GM23338 (cell line): ENCODE results near the gene PDCD11. TPM values are rescaled to one million over a fixed set of nuclear protein-coding genes. Genes with fewer than 3 reads are reported as not detected.

Experiments used
- ATAC-seq: fragments of 200-7000 bp; cut with Tn5 transposase; 3 replicates; pipeline ENCODE4 v1.9.1; 2020
- DNase-seq: peaks from one replicate; pipeline ENCODE4 v3.0.0-alpha.2; 2015; ENCODE audit warnings: low spot score
- H2AFZ ChIP-seq: fragments of 200-600 bp; sonication (generic); 2 replicates; pipeline ENCODE4 v1.8.0; 2016; ENCODE audit warnings: antibody characterized with exemption, mild to moderate bottlenecking, moderate library complexity
- H3F3A ChIP-seq: fragments of 200-600 bp; sonication (generic); replicated peaks from 2 replicates; pipeline ENCODE4 v1.8.0; 2017; ENCODE audit warnings: antibody characterized with exemption, mixed run types, low read depth
- H3K27ac ChIP-seq: fragments of 200-600 bp; sonication (generic); 2 replicates; pipeline ENCODE4 v1.6.1; 2016; ENCODE audit warnings: low read depth
- H3K27me3 ChIP-seq: fragments of 200-600 bp; sonication (generic); 2 replicates; pipeline ENCODE4 v1.8.0; 2016; ENCODE audit warnings: mild to moderate bottlenecking, mixed run types, moderate library complexity; ENCODE audit not compliant: insufficient read depth
- H3K36me3 ChIP-seq: fragments of 200-600 bp; sonication (generic); 2 replicates; pipeline ENCODE4 v1.8.0; 2016; ENCODE audit warnings: mild to moderate bottlenecking; ENCODE audit not compliant: insufficient read depth
- H3K4me1 ChIP-seq: fragments of 200-600 bp; sonication (generic); 2 replicates; pipeline ENCODE4 v1.8.0; 2016; ENCODE audit warnings: mild to moderate bottlenecking, moderate library complexity; ENCODE audit not compliant: insufficient read depth
- H3K4me2 ChIP-seq: fragments of 200-600 bp; sonication (generic); 2 replicates; pipeline ENCODE4 v1.7.1; 2017; ENCODE audit warnings: mixed run types
- H3K4me3 ChIP-seq: fragments of 200-600 bp; sonication (generic); 2 replicates; pipeline ENCODE4 v1.6.1; 2016; ENCODE audit warnings: mixed run types
- H3K79me2 ChIP-seq: fragments of 200-600 bp; sonication (generic); replicated peaks from 2 replicates; pipeline ENCODE4 v1.8.0; 2017; ENCODE audit warnings: mild to moderate bottlenecking; ENCODE audit not compliant: insufficient read depth
- H3K9me2 ChIP-seq: fragments of 200-600 bp; sonication (generic); 2 replicates; pipeline ENCODE4 v1.8.0; 2017; ENCODE audit not compliant: insufficient read depth
- H4K20me1 ChIP-seq: fragments of 200-600 bp; sonication (generic); replicated peaks from 2 replicates; pipeline ENCODE4 v1.8.0; 2017; ENCODE audit warnings: mild to moderate bottlenecking; ENCODE audit not compliant: insufficient read depth
- H3K27ac Mint-ChIP-seq: 2 replicates; pipeline ENCODE4 v1.8.0; 2020; ENCODE audit warnings: inconsistent platforms, mild to moderate bottlenecking, moderate library complexity, mixed read lengths
- H3K27me3 Mint-ChIP-seq: 3 replicates; pipeline ENCODE4 v1.8.0; 2022; ENCODE audit warnings: low read depth, mild to moderate bottlenecking, moderate library complexity, mixed read lengths, inconsistent platforms; ENCODE audit not compliant: insufficient read depth, poor library complexity
- H3K36me3 Mint-ChIP-seq: 3 replicates; pipeline ENCODE4 v1.8.0; 2021; ENCODE audit warnings: low read depth, mild to moderate bottlenecking, inconsistent platforms, moderate library complexity, mixed read lengths
- H3K4me1 Mint-ChIP-seq: 3 replicates; pipeline ENCODE4 v1.8.0; 2020; ENCODE audit warnings: mild to moderate bottlenecking, inconsistent platforms, mixed read lengths
- H3K4me3 Mint-ChIP-seq: 3 replicates; pipeline ENCODE4 v1.8.0; 2021; ENCODE audit warnings: moderate library complexity, mild to moderate bottlenecking, inconsistent platforms, mixed read lengths
- H3K9me3 Mint-ChIP-seq: 3 replicates; pipeline ENCODE4 v1.8.0; 2020; ENCODE audit warnings: moderate library complexity, mild to moderate bottlenecking, inconsistent platforms, mixed read lengths
- EZH2phosphoT487 ChIP-seq: fragments of 200-600 bp; sonication (generic); IDR thresholded peaks from one replicate; pipeline ENCODE4 v1.8.1; 2018; ENCODE audit warnings: antibody characterized with exemption; ENCODE audit not compliant: unreplicated experiment
- JUNB ChIP-seq: IDR thresholded peaks from one replicate; pipeline ENCODE4 v1.6.1; 2016; ENCODE audit warnings: antibody characterized with exemption; ENCODE audit not compliant: unreplicated experiment
- NANOG ChIP-seq: IDR thresholded peaks from 2 replicates; pipeline ENCODE4 v1.6.1; 2016; ENCODE audit warnings: antibody characterized with exemption, borderline replicate concordance
- POLR2AphosphoS5 ChIP-seq: IDR thresholded peaks from 2 replicates; pipeline ENCODE4 v1.6.1; 2016; ENCODE audit warnings: antibody characterized with exemption, low read depth
- ZNF331 ChIP-seq: fragments of 250-450 bp; sonication (Bioruptor Pico); IDR thresholded peaks from 2 replicates; pipeline ENCODE4 v1.5.0; 2020; ENCODE audit warnings: low read depth, mild to moderate bottlenecking, moderate library complexity
- polyA plus RNA-seq: library from polyadenylated mRNA; unstranded; fragments of >200 nt; fragmentation: Nextera tagmentation; extraction: Ambion mirVana; gene quantifications from 2 replicates; pipeline ENCODE4 v1.2.1, GENCODE V29; 2016
- total RNA-seq: library from RNA; depleted of rRNA; stranded (reverse); fragments of >200 nt; shearing (Covaris generic); gene quantifications from 2 replicates; pipeline ENCODE4 v1.2.3, GENCODE V29; 2014
- TF ChIP-seq, protein P1 (sequence below): fragments of 250-450 bp; sonication (Bioruptor Pico); IDR thresholded peaks from 2 replicates; pipeline ENCODE4 v1.5.0; 2020; ENCODE audit warnings: mild to moderate bottlenecking, moderate library complexity
- TF ChIP-seq, protein P2 (sequence below): IDR thresholded peaks from one replicate; pipeline ENCODE4 v1.6.1; 2018; ENCODE audit warnings: antibody characterized with exemption; ENCODE audit not compliant: unreplicated experiment
- TF ChIP-seq, protein P3 (sequence below): IDR thresholded peaks from 2 replicates; pipeline ENCODE4 v1.6.1; 2016; ENCODE audit warnings: antibody characterized with exemption
- TF ChIP-seq, protein P4 (sequence below), 2 experiments: fragments of 200-600 bp in 1 of 2; sonication (generic) in 1 of 2; conservative IDR thresholded peaks; 2 replicates each; pipeline versions ENCODE4 v1.5.1 to v1.6.1; 2016 to 2017; ENCODE audit warnings: antibody characterized with exemption in 2 of 2, low read depth in 2 of 2, mild to moderate bottlenecking in 2 of 2, moderate library complexity in 1 of 2

PDCD11 gene
- total and polyA plus RNA-seq, 2 experiments from 2014 or later: 82.1 to 87.8 TPM

DNA sequence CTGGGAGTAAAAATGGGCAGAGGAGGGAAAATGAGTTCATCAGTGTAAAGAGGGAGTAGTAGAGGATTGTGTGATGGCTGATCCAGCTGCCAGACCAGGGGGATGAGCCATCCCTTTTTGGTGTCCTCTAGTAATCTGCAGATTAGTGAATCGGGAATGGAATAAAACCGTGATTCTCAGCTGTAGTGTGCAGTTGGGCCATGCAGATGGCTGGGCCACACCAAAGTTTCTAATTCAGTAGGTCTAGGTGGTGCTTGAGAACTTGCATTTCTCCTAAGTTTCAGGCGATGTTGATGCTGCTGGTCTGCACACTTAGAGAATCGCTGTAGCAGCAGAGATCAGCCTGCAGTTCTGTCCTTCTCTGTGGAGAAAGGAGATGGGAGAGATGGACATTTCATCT lies 22.7 kb downstream of the PDCD11 start (continued):
- TF ChIP-seq, protein P1, sequence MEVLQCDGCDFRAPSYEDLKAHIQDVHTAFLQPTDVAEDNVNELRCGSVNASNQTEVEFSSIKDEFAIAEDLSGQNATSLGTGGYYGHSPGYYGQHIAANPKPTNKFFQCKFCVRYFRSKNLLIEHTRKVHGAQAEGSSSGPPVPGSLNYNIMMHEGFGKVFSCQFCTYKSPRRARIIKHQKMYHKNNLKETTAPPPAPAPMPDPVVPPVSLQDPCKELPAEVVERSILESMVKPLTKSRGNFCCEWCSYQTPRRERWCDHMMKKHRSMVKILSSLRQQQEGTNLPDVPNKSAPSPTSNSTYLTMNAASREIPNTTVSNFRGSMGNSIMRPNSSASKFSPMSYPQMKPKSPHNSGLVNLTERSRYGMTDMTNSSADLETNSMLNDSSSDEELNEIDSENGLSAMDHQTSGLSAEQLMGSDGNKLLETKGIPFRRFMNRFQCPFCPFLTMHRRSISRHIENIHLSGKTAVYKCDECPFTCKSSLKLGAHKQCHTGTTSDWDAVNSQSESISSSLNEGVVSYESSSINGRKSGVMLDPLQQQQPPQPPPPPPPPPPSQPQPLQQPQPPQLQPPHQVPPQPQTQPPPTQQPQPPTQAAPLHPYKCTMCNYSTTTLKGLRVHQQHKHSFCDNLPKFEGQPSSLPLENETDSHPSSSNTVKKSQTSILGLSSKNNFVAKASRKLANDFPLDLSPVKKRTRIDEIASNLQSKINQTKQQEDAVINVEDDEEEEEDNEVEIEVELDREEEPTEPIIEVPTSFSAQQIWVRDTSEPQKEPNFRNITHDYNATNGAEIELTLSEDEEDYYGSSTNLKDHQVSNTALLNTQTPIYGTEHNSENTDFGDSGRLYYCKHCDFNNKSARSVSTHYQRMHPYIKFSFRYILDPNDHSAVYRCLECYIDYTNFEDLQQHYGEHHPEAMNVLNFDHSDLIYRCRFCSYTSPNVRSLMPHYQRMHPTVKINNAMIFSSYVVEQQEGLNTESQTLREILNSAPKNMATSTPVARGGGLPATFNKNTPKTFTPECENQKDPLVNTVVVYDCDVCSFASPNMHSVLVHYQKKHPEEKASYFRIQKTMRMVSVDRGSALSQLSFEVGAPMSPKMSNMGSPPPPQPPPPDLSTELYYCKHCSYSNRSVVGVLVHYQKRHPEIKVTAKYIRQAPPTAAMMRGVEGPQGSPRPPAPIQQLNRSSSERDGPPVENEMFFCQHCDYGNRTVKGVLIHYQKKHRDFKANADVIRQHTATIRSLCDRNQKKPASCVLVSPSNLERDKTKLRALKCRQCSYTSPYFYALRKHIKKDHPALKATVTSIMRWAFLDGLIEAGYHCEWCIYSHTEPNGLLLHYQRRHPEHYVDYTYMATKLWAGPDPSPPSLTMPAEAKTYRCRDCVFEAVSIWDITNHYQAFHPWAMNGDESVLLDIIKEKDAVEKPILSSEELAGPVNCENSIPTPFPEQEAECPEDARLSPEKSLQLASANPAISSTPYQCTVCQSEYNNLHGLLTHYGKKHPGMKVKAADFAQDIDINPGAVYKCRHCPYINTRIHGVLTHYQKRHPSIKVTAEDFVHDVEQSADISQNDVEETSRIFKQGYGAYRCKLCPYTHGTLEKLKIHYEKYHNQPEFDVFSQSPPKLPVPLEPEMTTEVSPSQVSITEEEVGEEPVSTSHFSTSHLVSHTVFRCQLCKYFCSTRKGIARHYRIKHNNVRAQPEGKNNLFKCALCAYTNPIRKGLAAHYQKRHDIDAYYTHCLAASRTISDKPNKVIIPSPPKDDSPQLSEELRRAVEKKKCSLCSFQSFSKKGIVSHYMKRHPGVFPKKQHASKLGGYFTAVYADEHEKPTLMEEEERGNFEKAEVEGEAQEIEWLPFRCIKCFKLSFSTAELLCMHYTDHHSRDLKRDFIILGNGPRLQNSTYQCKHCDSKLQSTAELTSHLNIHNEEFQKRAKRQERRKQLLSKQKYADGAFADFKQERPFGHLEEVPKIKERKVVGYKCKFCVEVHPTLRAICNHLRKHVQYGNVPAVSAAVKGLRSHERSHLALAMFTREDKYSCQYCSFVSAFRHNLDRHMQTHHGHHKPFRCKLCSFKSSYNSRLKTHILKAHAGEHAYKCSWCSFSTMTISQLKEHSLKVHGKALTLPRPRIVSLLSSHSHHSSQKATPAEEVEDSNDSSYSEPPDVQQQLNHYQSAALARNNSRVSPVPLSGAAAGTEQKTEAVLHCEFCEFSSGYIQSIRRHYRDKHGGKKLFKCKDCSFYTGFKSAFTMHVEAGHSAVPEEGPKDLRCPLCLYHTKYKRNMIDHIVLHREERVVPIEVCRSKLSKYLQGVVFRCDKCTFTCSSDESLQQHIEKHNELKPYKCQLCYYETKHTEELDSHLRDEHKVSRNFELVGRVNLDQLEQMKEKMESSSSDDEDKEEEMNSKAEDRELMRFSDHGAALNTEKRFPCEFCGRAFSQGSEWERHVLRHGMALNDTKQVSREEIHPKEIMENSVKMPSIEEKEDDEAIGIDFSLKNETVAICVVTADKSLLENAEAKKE: no peak
- TF ChIP-seq ZNF331 (CRISPR knock-in tag): no peak
- TF ChIP-seq JUNB: no peak
- TF ChIP-seq, protein P2, sequence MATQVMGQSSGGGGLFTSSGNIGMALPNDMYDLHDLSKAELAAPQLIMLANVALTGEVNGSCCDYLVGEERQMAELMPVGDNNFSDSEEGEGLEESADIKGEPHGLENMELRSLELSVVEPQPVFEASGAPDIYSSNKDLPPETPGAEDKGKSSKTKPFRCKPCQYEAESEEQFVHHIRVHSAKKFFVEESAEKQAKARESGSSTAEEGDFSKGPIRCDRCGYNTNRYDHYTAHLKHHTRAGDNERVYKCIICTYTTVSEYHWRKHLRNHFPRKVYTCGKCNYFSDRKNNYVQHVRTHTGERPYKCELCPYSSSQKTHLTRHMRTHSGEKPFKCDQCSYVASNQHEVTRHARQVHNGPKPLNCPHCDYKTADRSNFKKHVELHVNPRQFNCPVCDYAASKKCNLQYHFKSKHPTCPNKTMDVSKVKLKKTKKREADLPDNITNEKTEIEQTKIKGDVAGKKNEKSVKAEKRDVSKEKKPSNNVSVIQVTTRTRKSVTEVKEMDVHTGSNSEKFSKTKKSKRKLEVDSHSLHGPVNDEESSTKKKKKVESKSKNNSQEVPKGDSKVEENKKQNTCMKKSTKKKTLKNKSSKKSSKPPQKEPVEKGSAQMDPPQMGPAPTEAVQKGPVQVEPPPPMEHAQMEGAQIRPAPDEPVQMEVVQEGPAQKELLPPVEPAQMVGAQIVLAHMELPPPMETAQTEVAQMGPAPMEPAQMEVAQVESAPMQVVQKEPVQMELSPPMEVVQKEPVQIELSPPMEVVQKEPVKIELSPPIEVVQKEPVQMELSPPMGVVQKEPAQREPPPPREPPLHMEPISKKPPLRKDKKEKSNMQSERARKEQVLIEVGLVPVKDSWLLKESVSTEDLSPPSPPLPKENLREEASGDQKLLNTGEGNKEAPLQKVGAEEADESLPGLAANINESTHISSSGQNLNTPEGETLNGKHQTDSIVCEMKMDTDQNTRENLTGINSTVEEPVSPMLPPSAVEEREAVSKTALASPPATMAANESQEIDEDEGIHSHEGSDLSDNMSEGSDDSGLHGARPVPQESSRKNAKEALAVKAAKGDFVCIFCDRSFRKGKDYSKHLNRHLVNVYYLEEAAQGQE: no peak

DNA sequence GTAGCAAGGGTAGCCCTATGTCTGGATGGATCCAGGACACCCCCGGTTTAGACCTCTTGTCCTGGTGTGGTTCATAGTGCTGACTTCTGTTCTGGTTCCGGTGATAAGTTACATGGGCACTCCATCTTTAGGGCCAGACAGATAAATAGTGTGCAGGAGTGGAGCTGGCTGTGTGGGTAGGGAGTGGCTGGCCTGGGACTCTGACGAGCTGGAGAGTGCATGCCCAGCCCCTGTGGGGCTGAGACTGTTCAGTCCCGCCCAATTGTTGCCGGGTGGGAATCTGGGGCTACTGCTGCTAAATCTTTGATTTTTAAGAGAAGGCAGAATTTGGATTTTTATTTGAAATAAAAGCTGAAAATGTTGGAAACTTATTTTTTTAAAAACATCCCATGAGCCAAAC lies 27.3 kb downstream of the PDCD11 start:
- Mint-ChIP-seq H3K27me3 (peaks cover 7% of the 10 kb centered on the region), H3K36me3 (peaks cover 91% of the 10 kb centered on the region), H3K27ac (no peak overlapping the region), H3K4me3 (no peak overlapping the region), H3K9me3 (no peaks in the 10 kb centered on the region; the same call in 2 of the 3 replicates), H3K4me1 (no peaks in the 10 kb centered on the region)
- H3K36me3 ChIP-seq: peaks cover 81% of the 10 kb centered on the region
- peaks cover 27% of the 10 kb centered on the region for H4K20me1 ChIP-seq
- no peak overlapping the region for H3K4me2 ChIP-seq
- H2AFZ ChIP-seq: no peak overlapping the region
- H3K4me1 ChIP-seq: no peaks in the 10 kb centered on the region
- H3K27me3 ChIP-seq: no peaks in the 10 kb centered on the region
- DNase-seq (no peak), ATAC-seq (no peak)
- H3K27ac ChIP-seq: no peak overlapping the region
- H3K79me2 ChIP-seq: no peaks in the 10 kb centered on the region
- H3F3A ChIP-seq: no peaks in the 10 kb centered on the region
- no peaks in the 10 kb centered on the region for H3K9me2 ChIP-seq
- H3K4me3 ChIP-seq: no peak overlapping the region
- TF ChIP-seq, protein P3, sequence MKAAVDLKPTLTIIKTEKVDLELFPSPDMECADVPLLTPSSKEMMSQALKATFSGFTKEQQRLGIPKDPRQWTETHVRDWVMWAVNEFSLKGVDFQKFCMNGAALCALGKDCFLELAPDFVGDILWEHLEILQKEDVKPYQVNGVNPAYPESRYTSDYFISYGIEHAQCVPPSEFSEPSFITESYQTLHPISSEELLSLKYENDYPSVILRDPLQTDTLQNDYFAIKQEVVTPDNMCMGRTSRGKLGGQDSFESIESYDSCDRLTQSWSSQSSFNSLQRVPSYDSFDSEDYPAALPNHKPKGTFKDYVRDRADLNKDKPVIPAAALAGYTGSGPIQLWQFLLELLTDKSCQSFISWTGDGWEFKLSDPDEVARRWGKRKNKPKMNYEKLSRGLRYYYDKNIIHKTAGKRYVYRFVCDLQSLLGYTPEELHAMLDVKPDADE: no peak
- TF ChIP-seq EZH2phosphoT487: no peak
- TF ChIP-seq, protein P4, sequence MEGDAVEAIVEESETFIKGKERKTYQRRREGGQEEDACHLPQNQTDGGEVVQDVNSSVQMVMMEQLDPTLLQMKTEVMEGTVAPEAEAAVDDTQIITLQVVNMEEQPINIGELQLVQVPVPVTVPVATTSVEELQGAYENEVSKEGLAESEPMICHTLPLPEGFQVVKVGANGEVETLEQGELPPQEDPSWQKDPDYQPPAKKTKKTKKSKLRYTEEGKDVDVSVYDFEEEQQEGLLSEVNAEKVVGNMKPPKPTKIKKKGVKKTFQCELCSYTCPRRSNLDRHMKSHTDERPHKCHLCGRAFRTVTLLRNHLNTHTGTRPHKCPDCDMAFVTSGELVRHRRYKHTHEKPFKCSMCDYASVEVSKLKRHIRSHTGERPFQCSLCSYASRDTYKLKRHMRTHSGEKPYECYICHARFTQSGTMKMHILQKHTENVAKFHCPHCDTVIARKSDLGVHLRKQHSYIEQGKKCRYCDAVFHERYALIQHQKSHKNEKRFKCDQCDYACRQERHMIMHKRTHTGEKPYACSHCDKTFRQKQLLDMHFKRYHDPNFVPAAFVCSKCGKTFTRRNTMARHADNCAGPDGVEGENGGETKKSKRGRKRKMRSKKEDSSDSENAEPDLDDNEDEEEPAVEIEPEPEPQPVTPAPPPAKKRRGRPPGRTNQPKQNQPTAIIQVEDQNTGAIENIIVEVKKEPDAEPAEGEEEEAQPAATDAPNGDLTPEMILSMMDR (conservative IDR thresholded peaks at IDR 0.05; ENCODE audit: low read depth in 2 of 2): no peak
- TF ChIP-seq, protein P2: no peak
- no peak for TF ChIP-seq NANOG
- TF ChIP-seq JUNB: no peak
- no peak for TF ChIP-seq POLR2AphosphoS5
